COLO668 (cell line): Measurements from ENCODE around the gene LCN2.

Source experiments
- DNase-seq: peaks from one replicate; lab custom pipeline; 2025; ENCODE audit not compliant: unreplicated experiment; lab: John Stamatoyannopoulos, UW

The LCN2 gene

GRCh38 chr9:128114326-128115186 is 34.7 kb upstream of the LCN2 start:
- peak; percentile 51 for DNase-seq

- peak; percentile 95 for DNase-seq
These were observed 33.8 kb upstream of the LCN2 start for GRCh38 chr9:128115187-128116103.

- no peak for DNase-seq
These were observed 32.9 kb upstream of the LCN2 start for GRCh38 chr9:128116104-128117083.

GRCh38 chr9:128117613-128118471 is 31.4 kb upstream of the LCN2 start:
- DNase-seq = peak; percentile 92

GRCh38 chr9:128118472-128118857 is 30.8 kb upstream of the LCN2 start:
- no peak for DNase-seq

- DNase-seq = no peak
These were observed 30.1 kb upstream of the LCN2 start for GRCh38 chr9:128118971-128119665.

- DNase-seq = no peak
These were observed 29.1 kb upstream of the LCN2 start for GRCh38 chr9:128120061-128120740.

- no peak for DNase-seq
These were observed 28.4 kb upstream of the LCN2 start for GRCh38 chr9:128120741-128121465.

- DNase-seq = no peak
These were observed 27.8 kb upstream of the LCN2 start for GRCh38 chr9:128121466-128121810.

GRCh38 chr9:128121924-128122808 is 27.1 kb upstream of the LCN2 start:
- DNase-seq = no peak

- DNase-seq = no peak
These were observed 26.5 kb upstream of the LCN2 start for GRCh38 chr9:128122809-128123175.

- DNase-seq = no peak
These were observed 25.7 kb upstream of the LCN2 start for GRCh38 chr9:128123451-128124080.

- no peak for DNase-seq
These were observed 24.8 kb upstream of the LCN2 start for GRCh38 chr9:128124451-128124850.

GRCh38 chr9:128124873-128125579 is 24.2 kb upstream of the LCN2 start:
- DNase-seq = peak; percentile 78

- no peak for DNase-seq
These were observed 23.5 kb upstream of the LCN2 start for GRCh38 chr9:128125580-128126354.
